ENCODE results near the gene SEPHS2.
"Not testable (repeated sequence)": the region's sequence is repeated elsewhere in the genome, so short reads cannot be mapped to it uniquely, and the experiment has no call there.

The SEPHS2 gene

GRCh38 chr16:30457743-30458560 is 12.3 kb upstream of the SEPHS2 start:
- H3K27ac ChIP-seq (ENCODE audit: insufficient read depth in 1 of 2, low read depth in 1 of 2, low read length in 2 of 2, poor library complexity in 1 of 2, severe bottlenecking in 2 of 2) = peak overlapping the region in 1 of 2 experiments; percentile 91
- H3K4me1 ChIP-seq (ENCODE audit: control extremely low read depth in 1 of 4, control insufficient read depth in 4 of 4, insufficient read depth in 4 of 4, low read length in 3 of 4) = peaks cover 13 to 75% (median 39%) of the 10 kb centered on the region in 4 experiments
- peak in 1 of 3 donors; percentile 26 for DNase-seq
- POLR2A ChIA-PET = interaction anchor here (0.6 to 1.8 kb wide), 5 partner anchors 8 to 34 kb away, joined by 3 to 8 read pairs (median 3); partner anchors contain the start of genes ITGAL and SEPHS2
- WGBS (ENCODE audit: insufficient coverage) = 91% methylated on average over 13 of the region's 16 CpGs
- no peaks in the 10 kb centered on the region for H3K36me3 ChIP-seq (ENCODE audit: control insufficient read depth in 4 of 4, insufficient read depth in 4 of 4, low read length in 3 of 4)
- no peak overlapping the region for H3K4me3 ChIP-seq (ENCODE audit: control insufficient read depth in 1 of 7, extremely low read depth in 1 of 7, insufficient read depth in 4 of 7, low read depth in 2 of 7, low read length in 6 of 7)
- CTCF ChIA-PET = interaction anchor here (0.9 to 6.0 kb wide), 11 partner anchors 10 to 89 kb away, joined by 3 to 37 read pairs (median 4); partner anchors contain the start of genes DCTPP1, ITGAL and SEPHS2
- H3K9me3 ChIP-seq (ENCODE audit: control extremely low read depth in 1 of 5, control insufficient read depth in 4 of 5, insufficient read depth in 2 of 5, low read depth in 1 of 5, low read length in 4 of 5) = no peaks in the 10 kb centered on the region
- H3K27me3 ChIP-seq (replicated peaks in 2 of 5; ENCODE audit: control insufficient read depth in 4 of 5, insufficient read depth in 5 of 5, low read length in 4 of 5) = no peaks in the 10 kb centered on the region

GRCh38 chr16:30457256-30457655 is 11.6 kb upstream of the SEPHS2 start:
- no peak for DNase-seq
- no peaks in the 10 kb centered on the region for H3K9me3 ChIP-seq (ENCODE audit: control extremely low read depth in 1 of 5, control insufficient read depth in 4 of 5, insufficient read depth in 2 of 5, low read depth in 1 of 5, low read length in 4 of 5)
- CTCF ChIA-PET = interaction anchor here (1.0 to 6.0 kb wide), 6 partner anchors 10 to 28 kb away, joined by 3 to 37 read pairs (median 4); partner anchors contain the start of genes DCTPP1, ITGAL and SEPHS2
- peaks cover 17 to 82% (median 39%) of the 10 kb centered on the region in 4 experiments for H3K4me1 ChIP-seq (ENCODE audit: control extremely low read depth in 1 of 4, control insufficient read depth in 4 of 4, insufficient read depth in 4 of 4, low read length in 3 of 4)
- no peak overlapping the region for H3K27ac ChIP-seq (ENCODE audit: insufficient read depth in 1 of 2, low read depth in 1 of 2, low read length in 2 of 2, poor library complexity in 1 of 2, severe bottlenecking in 2 of 2)
- WGBS (ENCODE audit: insufficient coverage) = no CpG with 5 or more reads among the region's 1 CpG
- no peaks in the 10 kb centered on the region for H3K27me3 ChIP-seq (replicated peaks in 2 of 5; ENCODE audit: control insufficient read depth in 4 of 5, insufficient read depth in 5 of 5, low read length in 4 of 5)
- POLR2A ChIA-PET = no interaction called here
- no peaks in the 10 kb centered on the region for H3K36me3 ChIP-seq (ENCODE audit: control insufficient read depth in 4 of 4, insufficient read depth in 4 of 4, low read length in 3 of 4)
- H3K4me3 ChIP-seq (ENCODE audit: control insufficient read depth in 1 of 7, extremely low read depth in 1 of 7, insufficient read depth in 4 of 7, low read depth in 2 of 7, low read length in 6 of 7) = no peak overlapping the region

- CTCF ChIA-PET = interaction anchor here (0.5 to 6.0 kb wide), 7 partner anchors 9 to 182 kb away, joined by 3 to 37 read pairs (median 3); partner anchors contain the start of genes ITGAL and SEPHS2
- Histone ChIP-seq H3K9me3 (ENCODE audit: control extremely low read depth in 1 of 5, control insufficient read depth in 4 of 5, insufficient read depth in 2 of 5, low read depth in 1 of 5, low read length in 4 of 5) (no peaks in the 10 kb centered on the region), H3K4me1 (ENCODE audit: control extremely low read depth in 1 of 4, control insufficient read depth in 4 of 4, insufficient read depth in 4 of 4, low read length in 3 of 4) (peaks cover 21 to 76% (median 35%) of the 10 kb centered on the region in 4 experiments), H3K27me3 (replicated peaks in 2 of 5; ENCODE audit: control insufficient read depth in 4 of 5, insufficient read depth in 5 of 5, low read length in 4 of 5) (no peaks in the 10 kb centered on the region), H3K27ac (ENCODE audit: insufficient read depth in 1 of 2, low read depth in 1 of 2, low read length in 2 of 2, poor library complexity in 1 of 2, severe bottlenecking in 2 of 2) (no peak overlapping the region), H3K4me3 (ENCODE audit: control insufficient read depth in 1 of 7, extremely low read depth in 1 of 7, insufficient read depth in 4 of 7, low read depth in 2 of 7, low read length in 6 of 7) (no peak overlapping the region), H3K36me3 (ENCODE audit: control insufficient read depth in 4 of 4, insufficient read depth in 4 of 4, low read length in 3 of 4) (no peaks in the 10 kb centered on the region)
- POLR2A ChIA-PET = no interaction called here
- WGBS (ENCODE audit: insufficient coverage) = no CpG with 5 or more reads among the region's 1 CpG
- DNase-seq = no peak
Measured at GRCh38 chr16:30456302-30456701, 10.6 kb upstream of the SEPHS2 start.

- WGBS (ENCODE audit: insufficient coverage) = 78% methylated on average over 9 of the region's 20 CpGs
- CTCF ChIA-PET = interaction anchor here (2.3 kb wide), 1 partner anchor 20 kb away, joined by 5 read pairs; the partner anchor contains the start of gene ITGAL
- H3K9me3 ChIP-seq (ENCODE audit: control extremely low read depth in 1 of 5, control insufficient read depth in 4 of 5, insufficient read depth in 2 of 5, low read depth in 1 of 5, low read length in 4 of 5); DNase-seq; H3K36me3 ChIP-seq (ENCODE audit: control insufficient read depth in 4 of 4, insufficient read depth in 4 of 4, low read length in 3 of 4); H3K27me3 ChIP-seq (replicated peaks in 2 of 5; ENCODE audit: control insufficient read depth in 4 of 5, insufficient read depth in 5 of 5, low read length in 4 of 5); H3K27ac ChIP-seq (ENCODE audit: insufficient read depth in 1 of 2, low read depth in 1 of 2, low read length in 2 of 2, poor library complexity in 1 of 2, severe bottlenecking in 2 of 2); POLR2A ChIA-PET; H3K4me3 ChIP-seq (ENCODE audit: control insufficient read depth in 1 of 7, extremely low read depth in 1 of 7, insufficient read depth in 4 of 7, low read depth in 2 of 7, low read length in 6 of 7): not testable (repeated sequence)
- H3K4me1 ChIP-seq (ENCODE audit: control extremely low read depth in 1 of 4, control insufficient read depth in 4 of 4, insufficient read depth in 4 of 4, low read length in 3 of 4) = peaks cover 7 to 55% (median 11%) of the 10 kb centered on the region in 4 experiments
Measured at GRCh38 chr16:30452709-30453580, 7.3 kb upstream of the SEPHS2 start.

- H3K36me3 ChIP-seq (ENCODE audit: control insufficient read depth in 4 of 4, insufficient read depth in 4 of 4, low read length in 3 of 4) = peaks cover 0 to 7% (median 3%) of the 10 kb centered on the region in 4 experiments
- WGBS (ENCODE audit: insufficient coverage) = 86% methylated on average over 1 of the region's 3 CpGs
- POLR2A ChIA-PET = no interaction called here
- no peak for DNase-seq
- H3K4me1 ChIP-seq (ENCODE audit: control extremely low read depth in 1 of 4, control insufficient read depth in 4 of 4, insufficient read depth in 4 of 4, low read length in 3 of 4) = peaks cover 9 to 51% (median 19%) of the 10 kb centered on the region in 4 experiments
- no peak overlapping the region for H3K4me3 ChIP-seq (ENCODE audit: control insufficient read depth in 1 of 7, extremely low read depth in 1 of 7, insufficient read depth in 4 of 7, low read depth in 2 of 7, low read length in 6 of 7)
- no peaks in the 10 kb centered on the region for H3K27me3 ChIP-seq (replicated peaks in 2 of 5; ENCODE audit: control insufficient read depth in 4 of 5, insufficient read depth in 5 of 5, low read length in 4 of 5)
- CTCF ChIA-PET = interaction anchor here (0.8 to 5.6 kb wide), 23 partner anchors 8 to 269 kb away, joined by 3 to 37 read pairs (median 4); partner anchors contain the start of genes DCTPP1, ITGAL and ZNF764
- H3K9me3 ChIP-seq (ENCODE audit: control extremely low read depth in 1 of 5, control insufficient read depth in 4 of 5, insufficient read depth in 2 of 5, low read depth in 1 of 5, low read length in 4 of 5) = no peaks in the 10 kb centered on the region
- H3K27ac ChIP-seq (ENCODE audit: insufficient read depth in 1 of 2, low read depth in 1 of 2, low read length in 2 of 2, poor library complexity in 1 of 2, severe bottlenecking in 2 of 2) = no peak overlapping the region
Measured at GRCh38 chr16:30449116-30449435, 3.4 kb upstream of the SEPHS2 start.

GRCh38 chr16:30447512-30448226 is 2.0 kb upstream of the SEPHS2 start:
- Histone ChIP-seq H3K27ac (ENCODE audit: insufficient read depth in 1 of 2, low read depth in 1 of 2, low read length in 2 of 2, poor library complexity in 1 of 2, severe bottlenecking in 2 of 2) (no peak overlapping the region), H3K36me3 (ENCODE audit: control insufficient read depth in 4 of 4, insufficient read depth in 4 of 4, low read length in 3 of 4) (peaks cover 0 to 19% (median 10%) of the 10 kb centered on the region in 4 experiments), H3K9me3 (ENCODE audit: control extremely low read depth in 1 of 5, control insufficient read depth in 4 of 5, insufficient read depth in 2 of 5, low read depth in 1 of 5, low read length in 4 of 5) (no peaks in the 10 kb centered on the region), H3K4me1 (ENCODE audit: control extremely low read depth in 1 of 4, control insufficient read depth in 4 of 4, insufficient read depth in 4 of 4, low read length in 3 of 4) (peaks cover 11 to 43% (median 25%) of the 10 kb centered on the region in 4 experiments), H3K4me3 (ENCODE audit: control insufficient read depth in 1 of 7, extremely low read depth in 1 of 7, insufficient read depth in 4 of 7, low read depth in 2 of 7, low read length in 6 of 7) (no peak overlapping the region), H3K27me3 (replicated peaks in 2 of 5; ENCODE audit: control insufficient read depth in 4 of 5, insufficient read depth in 5 of 5, low read length in 4 of 5) (no peaks in the 10 kb centered on the region)
- 99% methylated on average over 10 of the region's 12 CpGs for WGBS (ENCODE audit: insufficient coverage)
- ChIA-PET POLR2A (interaction anchor here (0.6 kb wide), 1 partner anchor 162 kb away, joined by 3 read pairs; no protein-coding TSS in a partner anchor), CTCF (interaction anchor here (0.5 to 5.6 kb wide), 10 partner anchors 10 to 199 kb away, joined by 3 to 37 read pairs (median 4); partner anchors contain the start of gene DCTPP1)
- DNase-seq = no peak

Data from common myeloid progenitor, CD34-positive (primary cell).